Pancreas (tissue), 10 donors: ENCODE results near the gene KIF16B. TPM values are rescaled to one million over a fixed set of nuclear protein-coding genes. Genes with fewer than 3 reads are reported as not detected.
A peak's percentile ranks its signal among the peaks of the same experiment; 100 is the strongest.

Experiments used
- ATAC-seq, 4 donors: fragments of 200-7000 bp; cut with Tn5 transposase; one replicate each; pipeline versions ENCODE4 v1.8.0 to v1.9.1; 2020; ENCODE audit warnings: mild to moderate bottlenecking in 4 of 4, moderate library complexity in 4 of 4
- DNase-seq, 6 donors: peaks; one replicate each; pipeline ENCODE4 v3.0.0-alpha.2; 2020
- FAIRE-seq: peaks from 2 replicates; lab custom pipeline; 2012; peaks lifted over from hg19 to GRCh38; lab: Jason Lieb, UNC
- H3K27ac ChIP-seq, 4 donors: fragments of 200-600 bp; sonication (generic); 1 replicate in 3 of 4; 2 replicates in 1 of 4; pipeline versions ENCODE4 v1.5.0 to v1.8.0; 2020
- H3K27me3 ChIP-seq, 4 donors: fragments of 200-600 bp; one replicate each; pipeline ENCODE4 v1.8.0; 2021
- H3K36me3 ChIP-seq, 3 donors: fragments of 200-600 bp; sonication (generic) in 1 of 3; one replicate each; pipeline versions ENCODE4 v1.5.0 to v1.8.0; 2020 to 2021
- H3K4me1 ChIP-seq, 3 donors: fragments of 200-600 bp; one replicate each; pipeline ENCODE4 v1.8.0; 2021
- H3K4me3 ChIP-seq, 4 donors: fragments of 200-600 bp; sonication (generic) in 2 of 4; one replicate each; pipeline versions ENCODE4 v1.5.0 to v1.8.0; 2020 to 2021
- H3K9me3 ChIP-seq, 4 donors: fragments of 200-600 bp; one replicate each; pipeline ENCODE4 v1.8.0; 2021
- WGBS, 2 donors: extraction: QIAGEN DNeasy Blood & Tissue Kit; methylation state at CpG; one replicate each; pipeline ENCODE4 v1.1.7; 2013; 5-methylcytosine and 5-hydroxymethylcytosine counted together
- intact Hi-C, 3 donors: fragments of 100-400 bp; cut with DNase I; formaldehyde crosslinking; loops; one replicate each; pipeline versions ENCODE4 v1.11.1 to v1.14.2; 2022
- polyA plus RNA-seq, 2 donors: library from polyadenylated mRNA; stranded (reverse); fragments of 200-250 nt; gene quantifications; one replicate each; pipeline ENCODE4 v1.2.3, GENCODE V29; 2013
- total RNA-seq, 6 donors: library from RNA; stranded (reverse); fragmentation: NEBNext Ultra II Directional in 4 of 6; extraction: Animal tissue kit (Norgen Biotek cat#: 25700) in 4 of 6; gene quantifications; one replicate each; pipeline versions ENCODE4 v1.2.1 to v1.2.4, GENCODE V29; 2021 to 2023
- TF ChIP-seq, protein P1 (sequence below), 4 donors: fragments of 200-600 bp; sonication (generic) in 3 of 4; IDR thresholded peaks; one replicate each; pipeline versions ENCODE4 v1.5.0 to v1.8.0; 2021; ENCODE audit warnings: antibody characterized with exemption in 4 of 4
- donor health status: healthy with polysubstance abuse.
- donor health status: DM: no; HTN: no; CAD: no; lungs with moderate emphysema.
- donor health status: DM: no; HTN: no; CAD: no.
- donor health status: control.
- donor health status: control.
- donor health status: Bipolar disorder and iron deficiency.
- donor health status: DM: yes; HTN: yes; CAD: no.
- donor health status: DM: no; HTN: no; CAD: no.
- donor health status: DM: no; HTN: no; CAD: no.
- donor health status: DM: yes; HTN: yes; CAD: no.

KIF16B gene
- total and polyA plus RNA-seq, 8 donors, result 4.4 to 12.2 (median 7.3) TPM

DNA sequence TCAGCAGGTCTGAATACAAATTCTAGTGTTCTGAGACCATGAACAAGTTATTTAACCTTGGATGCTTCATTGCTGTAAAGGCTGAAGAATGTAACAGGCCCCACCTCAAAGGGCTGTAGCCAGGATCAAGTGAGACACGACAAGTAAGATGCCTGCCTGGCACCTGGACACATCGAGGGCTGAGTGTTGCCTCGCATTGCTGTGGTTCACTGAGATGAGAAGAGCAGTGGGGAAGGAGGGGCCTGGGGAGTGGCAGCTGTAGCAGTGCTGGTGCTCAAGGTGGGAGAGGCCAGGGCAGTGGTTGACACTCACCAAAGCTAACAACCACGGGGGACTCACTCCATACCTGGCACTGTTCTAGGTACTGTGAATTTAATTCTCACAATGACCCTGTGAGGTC is 187.8 kb downstream of the KIF16B start:
- no peaks in the 10 kb centered on the region for H3K4me1 ChIP-seq
- TF ChIP-seq, protein P1, sequence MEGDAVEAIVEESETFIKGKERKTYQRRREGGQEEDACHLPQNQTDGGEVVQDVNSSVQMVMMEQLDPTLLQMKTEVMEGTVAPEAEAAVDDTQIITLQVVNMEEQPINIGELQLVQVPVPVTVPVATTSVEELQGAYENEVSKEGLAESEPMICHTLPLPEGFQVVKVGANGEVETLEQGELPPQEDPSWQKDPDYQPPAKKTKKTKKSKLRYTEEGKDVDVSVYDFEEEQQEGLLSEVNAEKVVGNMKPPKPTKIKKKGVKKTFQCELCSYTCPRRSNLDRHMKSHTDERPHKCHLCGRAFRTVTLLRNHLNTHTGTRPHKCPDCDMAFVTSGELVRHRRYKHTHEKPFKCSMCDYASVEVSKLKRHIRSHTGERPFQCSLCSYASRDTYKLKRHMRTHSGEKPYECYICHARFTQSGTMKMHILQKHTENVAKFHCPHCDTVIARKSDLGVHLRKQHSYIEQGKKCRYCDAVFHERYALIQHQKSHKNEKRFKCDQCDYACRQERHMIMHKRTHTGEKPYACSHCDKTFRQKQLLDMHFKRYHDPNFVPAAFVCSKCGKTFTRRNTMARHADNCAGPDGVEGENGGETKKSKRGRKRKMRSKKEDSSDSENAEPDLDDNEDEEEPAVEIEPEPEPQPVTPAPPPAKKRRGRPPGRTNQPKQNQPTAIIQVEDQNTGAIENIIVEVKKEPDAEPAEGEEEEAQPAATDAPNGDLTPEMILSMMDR (IDR thresholded peaks at IDR 0.05), result no peak
- WGBS, 2 donors, result 88% methylated on average over 4 of the region's 4 CpGs
- no peak for DNase-seq
- intact Hi-C loops, result no loop called here
- FAIRE-seq, result no peak
- ATAC-seq, result no peak
- H3K27ac ChIP-seq, result no peak overlapping the region
- H3K27me3 ChIP-seq, result no peaks in the 10 kb centered on the region
- H3K9me3 ChIP-seq, result no peaks in the 10 kb centered on the region
- no peaks in the 10 kb centered on the region for H3K36me3 ChIP-seq
- no peak overlapping the region for H3K4me3 ChIP-seq

DNA sequence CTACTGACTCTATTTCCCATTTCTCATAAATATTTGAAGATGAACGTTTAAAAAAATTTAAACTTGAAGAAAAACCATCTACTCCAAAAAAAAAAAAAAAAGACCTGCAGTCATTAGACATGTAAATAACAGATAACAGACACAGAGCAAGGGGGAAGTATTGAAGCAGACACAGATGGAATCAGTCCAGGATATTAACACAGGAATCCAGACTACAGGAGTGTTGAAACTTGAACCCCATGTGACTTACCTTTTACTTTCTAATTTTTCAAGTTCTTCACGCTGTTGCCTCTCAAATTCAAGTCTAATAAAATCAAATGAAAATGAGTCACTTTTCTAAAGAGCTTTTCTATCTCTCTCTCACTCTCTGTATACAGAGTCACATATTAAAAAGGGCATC is 191.8 kb downstream of the KIF16B start:
- H3K36me3 ChIP-seq, result peaks cover 0 to 5% (median 0%) of the 10 kb centered on the region in 3 donors
- intact Hi-C loops, result no loop called here
- DNase-seq, result no peak
- TF ChIP-seq, protein P1 (IDR thresholded peaks at IDR 0.05), result no peak
- no peaks in the 10 kb centered on the region for H3K4me1 ChIP-seq
- H3K27ac ChIP-seq, result no peak overlapping the region
- no peaks in the 10 kb centered on the region for H3K27me3 ChIP-seq
- H3K4me3 ChIP-seq, result no peak overlapping the region
- FAIRE-seq, result no peak
- no peaks in the 10 kb centered on the region for H3K9me3 ChIP-seq
- 82 to 87% methylated on average over 2 of the region's 2 CpGs for whole genome bisulfite sequencing, 2 donors
- ATAC-seq, result peak in 1 of 4 donors; percentile 72

DNA sequence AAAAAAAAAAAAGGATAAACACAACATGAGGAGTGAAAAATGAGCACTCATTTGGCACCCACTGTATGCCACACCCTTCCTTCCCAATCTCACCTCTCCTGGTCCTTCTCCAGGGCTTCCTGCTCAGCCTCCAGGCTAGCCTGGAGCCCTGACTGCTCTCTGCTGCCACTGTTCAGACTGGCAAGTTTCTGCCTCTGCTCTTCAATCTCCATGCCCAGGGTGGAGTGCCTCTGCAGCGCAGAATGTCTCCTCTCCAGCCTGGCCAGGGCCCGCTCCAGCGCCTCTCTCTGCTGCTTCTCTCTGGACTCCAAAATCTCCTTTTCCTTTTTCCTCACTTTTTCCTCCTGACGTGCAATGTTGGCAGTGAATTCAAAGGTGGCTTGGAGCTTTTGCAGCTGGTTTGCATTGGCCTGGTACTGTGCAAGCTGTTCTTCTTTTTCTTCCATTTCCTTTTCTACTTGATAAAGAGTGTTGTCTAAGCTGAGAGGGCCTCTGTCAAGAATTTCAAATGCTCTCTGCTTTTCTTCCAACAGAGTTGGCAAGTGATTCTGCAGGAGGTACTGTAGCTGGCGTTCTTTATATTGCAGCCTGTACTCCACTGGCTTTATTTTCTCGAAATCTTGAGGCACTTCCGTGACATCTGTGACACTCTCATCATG is 194.4 kb downstream of the KIF16B start:
- no peaks in the 10 kb centered on the region for H3K4me1 ChIP-seq
- TF ChIP-seq, protein P1 (IDR thresholded peaks at IDR 0.05), result no peak
- 94 to 95% methylated on average over 7 of the region's 7 CpGs for WGBS, 2 donors
- H3K27me3 ChIP-seq, result no peaks in the 10 kb centered on the region
- peaks cover 0 to 5% (median 0%) of the 10 kb centered on the region in 3 donors for H3K36me3 ChIP-seq
- FAIRE-seq, result no peak
- no peak for ATAC-seq
- no peaks in the 10 kb centered on the region for H3K9me3 ChIP-seq
- H3K27ac ChIP-seq, result no peak overlapping the region
- intact Hi-C loops, result no loop called here
- no peak for DNase-seq
- no peak overlapping the region for H3K4me3 ChIP-seq

DNA sequence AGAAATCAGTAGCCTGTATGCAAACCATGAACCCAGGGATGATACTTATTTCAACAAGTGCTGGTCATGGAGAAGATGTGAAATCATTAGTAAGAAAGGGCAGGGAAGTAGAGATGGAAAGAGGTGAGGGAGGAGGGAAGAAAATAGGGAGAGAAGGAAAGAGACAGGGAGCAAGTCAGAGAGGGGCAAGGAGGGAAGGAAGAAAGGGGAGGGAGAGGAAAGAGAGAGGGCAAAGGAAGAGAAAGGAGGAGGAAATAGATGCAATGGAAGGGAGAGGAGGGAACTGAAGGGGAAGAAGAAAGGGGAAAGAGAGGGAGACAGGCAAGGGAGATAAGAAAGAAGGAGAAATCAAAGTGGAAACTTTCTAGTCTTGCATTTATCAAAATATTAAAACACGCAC is 195.1 kb downstream of the KIF16B start:
- no peak for ATAC-seq

DNA sequence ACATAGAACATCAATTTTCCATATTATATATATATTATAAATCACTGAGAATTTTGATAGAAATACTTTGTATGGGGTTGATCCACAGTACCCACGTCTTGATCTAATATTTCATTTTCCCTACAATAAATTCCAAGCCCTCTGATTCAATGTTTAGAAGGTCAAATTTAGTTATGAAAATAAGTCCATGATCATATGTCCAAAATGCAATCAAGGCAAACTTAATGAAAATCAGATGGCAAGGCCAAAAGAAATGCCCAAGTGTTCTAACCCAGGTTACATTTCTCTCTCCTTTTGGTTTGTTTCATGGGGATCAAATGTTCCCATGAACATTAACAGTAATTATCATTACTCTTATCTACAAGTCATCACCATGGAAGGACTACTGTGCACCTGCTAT is 203.8 kb downstream of the KIF16B start:
- FAIRE-seq (no peak), DNase-seq (no peak), ATAC-seq (no peak)
- 74 to 75% methylated on average over 1 of the region's 1 CpG for WGBS, 2 donors
- H3K4me3 ChIP-seq, result no peak overlapping the region
- H3K27me3 ChIP-seq, result no peaks in the 10 kb centered on the region
- H3K27ac ChIP-seq, result no peak overlapping the region
- peaks cover 0 to 22% (median 0%) of the 10 kb centered on the region in 3 donors for H3K36me3 ChIP-seq
- no peaks in the 10 kb centered on the region for H3K9me3 ChIP-seq
- TF ChIP-seq, protein P1 (IDR thresholded peaks at IDR 0.05), result no peak
- H3K4me1 ChIP-seq, result no peaks in the 10 kb centered on the region
- intact Hi-C loops, result no loop called here

More for the DNA sequence above, 195.1 kb downstream of the KIF16B start:
- WGBS, 2 donors, result 94 to 100% methylated on average over 1 of the region's 1 CpG
- Histone ChIP-seq H3K27ac (no peak overlapping the region), H3K4me1 (no peaks in the 10 kb centered on the region), H3K36me3 (peaks cover 0 to 5% (median 0%) of the 10 kb centered on the region in 3 donors), H3K4me3 (no peak overlapping the region), H3K9me3 (no peaks in the 10 kb centered on the region), H3K27me3 (no peaks in the 10 kb centered on the region)
- no peak for DNase-seq
- FAIRE-seq, result no peak
- intact Hi-C loops, result no loop called here
- TF ChIP-seq, protein P1 (IDR thresholded peaks at IDR 0.05), result no peak
